Right lobe of liver (tissue), 4 donors: ENCODE measurements around the gene SLC11A1.

ENCODE experiments used
- CTCF ChIP-seq, 4 donors: fragments of 200-600 bp in 3 of 4; fragments of 450-650 bp in 1 of 4; IDR thresholded peaks; one replicate each; pipeline versions ENCODE4 v1.5.1 to v1.8.0; 2016 to 2022; ENCODE audit warnings: antibody characterized with exemption in 4 of 4, mild to moderate bottlenecking in 2 of 4
- POLR2A ChIP-seq: fragments of 450-650 bp; IDR thresholded peaks from one replicate; pipeline ENCODE4 v1.6.1; 2017; ENCODE audit warnings: antibody characterized with exemption, mild to moderate bottlenecking
- donor health status: DM: no; HTN: no; CAD: no.
- donor health status: DM: no; HTN: no; CAD: no.
- donor health status: DM: no; HTN: yes; CAD: no.

- no peak for TF ChIP-seq CTCF (IDR thresholded peaks at IDR 0.05)
- peak; percentile 64 for TF ChIP-seq POLR2A
Measured at GRCh38 chr2:218381916-218382366, at the start of gene SLC11A1.
